PC-9 (cell line): Measurements from ENCODE around the gene SMC2.

Experiments
- CTCF ChIP-seq: fragments of 200-600 bp; sonication (generic); conservative IDR thresholded peaks from 2 replicates; pipeline ENCODE4 v1.6.1; 2017; ENCODE audit warnings: mixed run types, antibody characterized with exemption, mild to moderate bottlenecking, moderate library complexity
- EZH2 ChIP-seq: fragments of 200-600 bp; sonication (generic); IDR thresholded peaks from 2 replicates; pipeline ENCODE4 v1.8.0; 2017; ENCODE audit warnings: antibody characterized with exemption, low read depth

DNA sequence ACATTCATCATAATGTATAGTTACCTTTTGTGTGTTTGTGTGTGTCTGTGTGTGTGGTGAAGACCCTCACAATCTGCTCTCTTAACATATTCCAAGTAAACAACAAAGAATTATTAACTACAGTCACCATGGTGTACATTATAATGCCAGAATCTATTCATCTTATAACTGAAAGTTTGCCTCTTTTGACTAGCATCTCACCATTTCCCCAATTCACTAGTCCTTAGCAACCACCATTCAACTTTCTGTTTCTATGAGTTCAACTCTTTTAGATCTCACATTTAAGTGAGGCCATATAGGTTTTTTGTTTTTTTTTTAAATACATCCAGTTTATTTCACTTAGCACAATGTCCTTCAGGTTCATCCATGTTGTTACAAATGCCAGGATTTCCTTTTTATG lies 83.6 kb downstream of the SMC2 start:
- no peak for TF ChIP-seq CTCF
- TF ChIP-seq EZH2: no peak
